Left lung (tissue), 10 donors: Measurements from ENCODE around the gene PLEKHG4. TPM values are rescaled to one million over a fixed set of nuclear protein-coding genes. Genes with fewer than 3 reads are reported as not detected.

Experiments
- ATAC-seq: fragments of 200-7000 bp; cut with Tn5 transposase; one replicate; pipeline ENCODE4 v1.9.1; 2020; ENCODE audit warnings: moderate library complexity
- DNase-seq, 4 donors: peaks; one replicate each; pipeline ENCODE4 v3.0.0-alpha.2; 2013 to 2020
- H3K27ac ChIP-seq, 2 donors: fragments of 200-600 bp; sonication (generic) in 1 of 2; one replicate each; pipeline versions ENCODE4 v1.5.0 to v1.8.0; 2020 to 2021
- H3K27me3 ChIP-seq, 2 donors: fragments of 200-600 bp; sonication (generic) in 1 of 2; one replicate each; pipeline versions ENCODE4 v1.5.0 to v1.8.0; 2020 to 2021
- H3K36me3 ChIP-seq, 2 donors: fragments of 200-600 bp; sonication (generic) in 1 of 2; one replicate each; pipeline versions ENCODE4 v1.5.0 to v1.8.0; 2020 to 2021
- H3K4me1 ChIP-seq, 2 donors: fragments of 200-600 bp; one replicate each; pipeline ENCODE4 v1.8.0; 2021
- H3K4me3 ChIP-seq, 2 donors: fragments of 200-600 bp; sonication (generic) in 1 of 2; one replicate each; pipeline versions ENCODE4 v1.5.0 to v1.8.0; 2020 to 2021; ENCODE audit warnings: mild to moderate bottlenecking in 1 of 2
- H3K9me3 ChIP-seq, 2 donors: fragments of 200-600 bp; sonication (generic) in 1 of 2; one replicate each; pipeline versions ENCODE4 v1.5.0 to v1.8.0; 2020 to 2021
- intact Hi-C, 2 donors: fragments of 100-400 bp; cut with DNase I; formaldehyde crosslinking; loops; one replicate each; pipeline versions ENCODE4 v1.11.2 to v1.14.2; 2022
- polyA plus RNA-seq, 6 donors: library from polyadenylated mRNA; unstranded; fragments of 120-200 nt; gene quantifications; one replicate each; pipeline ENCODE4 v1.2.1, GENCODE V29; 2013; ENCODE audit not compliant: insufficient read length in 6 of 6
- total RNA-seq, 2 donors: library from RNA; stranded (reverse); fragmentation: NEBNext Ultra II Directional; extraction: Animal tissue kit (Norgen Biotek cat#: 25700); gene quantifications; one replicate each; pipeline ENCODE4 v1.2.1, GENCODE V29; 2021
- TF ChIP-seq, protein P1 (sequence below), 2 donors: fragments of 200-600 bp; sonication (generic) in 1 of 2; IDR thresholded peaks; one replicate each; pipeline versions ENCODE4 v1.5.0 to v1.8.0; 2021; ENCODE audit warnings: antibody characterized with exemption in 2 of 2
- donor health status: DM: no; HTN: yes; CAD: no.
- donor health status: DM: no; HTN: no; CAD: no.

PLEKHG4 gene
- total and polyA plus RNA-seq, 8 donors: 24.9 to 40.3 (median 33.7) TPM

DNA sequence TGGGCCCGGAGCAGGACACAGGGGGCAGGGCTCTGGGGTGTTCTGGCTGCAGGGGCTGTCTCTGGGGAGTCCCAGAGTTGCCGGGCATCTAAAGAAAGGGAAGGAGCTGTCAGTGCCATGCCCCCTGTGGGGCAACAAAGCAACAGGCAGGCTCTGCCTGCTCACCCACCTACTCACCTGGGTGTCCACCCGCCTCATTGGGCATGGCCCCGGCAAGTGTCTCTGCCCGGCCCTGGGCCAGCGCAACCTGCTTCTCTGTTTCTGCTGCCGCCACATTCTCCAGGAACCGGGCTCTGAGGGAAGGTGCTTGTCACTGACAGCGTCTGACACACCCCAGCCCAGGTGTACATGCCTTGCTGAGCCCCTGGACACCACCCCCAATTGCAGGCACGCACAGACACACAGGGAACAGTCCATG lies 45.1 kb upstream of the PLEKHG4 start:
- Histone ChIP-seq H3K27ac (no peak overlapping the region), H3K27me3 (no peaks in the 10 kb centered on the region), H3K4me1 (no peaks in the 10 kb centered on the region), H3K36me3 (peaks cover 3 to 100% of the 10 kb centered on the region in 2 donors), H3K9me3 (no peaks in the 10 kb centered on the region), H3K4me3 (no peak overlapping the region)
- TF ChIP-seq, protein P1, sequence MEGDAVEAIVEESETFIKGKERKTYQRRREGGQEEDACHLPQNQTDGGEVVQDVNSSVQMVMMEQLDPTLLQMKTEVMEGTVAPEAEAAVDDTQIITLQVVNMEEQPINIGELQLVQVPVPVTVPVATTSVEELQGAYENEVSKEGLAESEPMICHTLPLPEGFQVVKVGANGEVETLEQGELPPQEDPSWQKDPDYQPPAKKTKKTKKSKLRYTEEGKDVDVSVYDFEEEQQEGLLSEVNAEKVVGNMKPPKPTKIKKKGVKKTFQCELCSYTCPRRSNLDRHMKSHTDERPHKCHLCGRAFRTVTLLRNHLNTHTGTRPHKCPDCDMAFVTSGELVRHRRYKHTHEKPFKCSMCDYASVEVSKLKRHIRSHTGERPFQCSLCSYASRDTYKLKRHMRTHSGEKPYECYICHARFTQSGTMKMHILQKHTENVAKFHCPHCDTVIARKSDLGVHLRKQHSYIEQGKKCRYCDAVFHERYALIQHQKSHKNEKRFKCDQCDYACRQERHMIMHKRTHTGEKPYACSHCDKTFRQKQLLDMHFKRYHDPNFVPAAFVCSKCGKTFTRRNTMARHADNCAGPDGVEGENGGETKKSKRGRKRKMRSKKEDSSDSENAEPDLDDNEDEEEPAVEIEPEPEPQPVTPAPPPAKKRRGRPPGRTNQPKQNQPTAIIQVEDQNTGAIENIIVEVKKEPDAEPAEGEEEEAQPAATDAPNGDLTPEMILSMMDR (IDR thresholded peaks at IDR 0.05): no peak
- ATAC-seq (no peak), DNase-seq (peak in 1 of 4 donors; percentile 43)
- intact Hi-C loops: no loop called here

DNA sequence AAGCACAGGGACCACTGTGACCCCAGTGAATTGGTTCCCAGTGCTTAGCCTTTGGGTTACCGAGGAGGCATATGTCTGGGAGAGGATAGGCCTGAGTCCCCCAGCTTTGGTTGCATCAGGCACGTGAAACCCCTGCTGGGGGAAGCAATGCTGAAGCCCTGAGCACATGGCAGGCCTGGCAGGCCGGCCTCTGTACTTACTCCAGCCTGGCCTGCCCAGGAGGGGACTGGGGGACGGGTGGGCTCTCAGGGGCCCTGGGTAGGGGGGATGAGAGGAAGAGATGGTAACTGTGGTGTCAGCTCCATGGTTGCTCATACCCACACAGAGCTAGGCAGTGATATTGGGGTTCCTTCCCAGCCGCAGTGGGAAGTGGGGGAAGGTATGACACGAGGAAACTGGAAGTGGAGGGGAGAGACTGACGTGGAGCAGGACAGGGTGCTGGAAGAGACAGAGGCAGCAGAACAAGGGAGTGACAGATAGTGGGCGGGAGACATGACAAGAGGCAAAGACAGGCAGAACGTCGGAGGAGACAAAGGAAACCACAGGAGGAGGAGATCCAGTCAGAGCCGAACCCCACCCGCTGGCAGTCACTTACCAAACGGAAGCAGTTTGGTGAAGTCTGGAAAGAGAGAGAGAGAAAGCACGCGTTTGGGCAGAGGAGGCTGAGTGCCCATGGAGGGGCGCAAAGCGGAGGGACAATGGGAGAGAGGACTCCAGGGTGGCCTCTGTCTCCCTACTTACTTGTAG lies 43.3 kb upstream of the PLEKHG4 start:
- ATAC-seq (no peak), DNase-seq (peak in 1 of 4 donors; percentile 51)
- no peak overlapping the region for H3K27ac ChIP-seq
- H3K27me3 ChIP-seq: no peaks in the 10 kb centered on the region
- H3K9me3 ChIP-seq: no peaks in the 10 kb centered on the region
- TF ChIP-seq, protein P1 (IDR thresholded peaks at IDR 0.05): no peak
- H3K4me1 ChIP-seq: peaks cover 15 to 17% of the 10 kb centered on the region in 2 donors
- intact Hi-C loops: no loop called here
- peaks cover 3 to 92% of the 10 kb centered on the region in 2 donors for H3K36me3 ChIP-seq
- no peak overlapping the region for H3K4me3 ChIP-seq

- ATAC-seq: no peak
- Histone ChIP-seq H3K4me1 (peaks cover 22 to 25% of the 10 kb centered on the region in 2 donors), H3K36me3 (peaks cover 2 to 84% of the 10 kb centered on the region in 2 donors), H3K27ac (no peak overlapping the region), H3K4me3 (no peak overlapping the region), H3K9me3 (no peaks in the 10 kb centered on the region), H3K27me3 (no peaks in the 10 kb centered on the region)
- peak in 1 of 4 donors; percentile 87 for DNase-seq
- intact Hi-C loops: no loop called here
- TF ChIP-seq, protein P1 (IDR thresholded peaks at IDR 0.05): no peak
Measured at GRCh38 chr16:67236563-67237395, 42.6 kb upstream of the PLEKHG4 start.

DNA sequence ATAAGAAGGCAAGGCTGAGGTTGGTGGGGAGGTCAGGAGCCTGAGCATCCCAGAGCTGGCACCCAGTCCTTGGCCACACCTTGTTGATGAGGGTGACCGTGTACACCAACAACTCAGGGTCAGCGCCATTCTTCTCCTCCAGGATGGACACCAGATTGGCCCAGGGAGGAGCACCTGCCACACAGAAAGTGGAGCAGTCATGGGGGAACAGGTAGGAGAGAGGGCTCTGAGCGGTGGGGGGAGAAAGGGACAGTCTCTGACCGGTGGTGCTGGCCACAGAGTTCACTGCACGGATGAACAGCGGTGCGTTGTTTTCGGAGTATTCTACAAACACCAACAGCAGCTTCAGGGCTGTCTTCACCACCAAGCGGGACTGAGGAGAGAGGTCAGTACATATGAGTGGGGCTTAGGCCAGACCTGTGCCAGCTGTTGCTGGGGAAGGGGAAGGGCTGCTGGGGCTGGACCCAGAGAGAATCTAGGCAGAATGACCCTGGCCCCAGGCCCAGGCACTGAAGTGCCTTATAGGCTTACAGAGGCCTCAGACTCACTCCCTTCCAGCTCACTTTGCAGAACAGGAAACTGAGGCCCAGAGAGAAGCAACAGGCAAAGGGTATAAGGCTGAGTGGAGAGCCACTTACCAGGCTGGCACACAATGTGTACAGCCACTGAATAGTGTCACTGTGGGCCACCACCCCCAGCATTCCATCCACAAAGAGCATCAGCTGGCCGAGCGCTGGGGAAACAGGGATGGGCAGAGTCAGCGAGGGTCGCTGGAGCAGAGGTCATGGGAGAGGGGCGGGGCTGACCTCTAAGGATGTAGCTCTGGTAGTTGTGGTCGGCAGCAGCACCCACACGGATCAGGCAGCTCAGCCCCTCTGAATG lies 41.7 kb upstream of the PLEKHG4 start:
- ATAC-seq (no peak), DNase-seq (peak in 1 of 4 donors; percentile 48)
- peaks cover 0 to 76% of the 10 kb centered on the region in 2 donors for H3K36me3 ChIP-seq
- H3K4me3 ChIP-seq: no peak overlapping the region
- H3K9me3 ChIP-seq: no peaks in the 10 kb centered on the region
- H3K4me1 ChIP-seq: peaks cover 31 to 33% of the 10 kb centered on the region in 2 donors
- TF ChIP-seq, protein P1 (IDR thresholded peaks at IDR 0.05): no peak
- no peak overlapping the region for H3K27ac ChIP-seq
- intact Hi-C loops: no loop called here
- no peaks in the 10 kb centered on the region for H3K27me3 ChIP-seq
